RWPE1 (cell line): ENCODE results near the gene ZNF385B.

Experiments used
- CTCF ChIA-PET: fragments of 350-600 bp; sonication (Branson Sonifier 250); formaldehyde crosslinking; extraction: SDS; loops from one replicate; lab custom pipeline; 2021; lab: Yijun Ruan, JAX
- POLR2A ChIA-PET: fragments of 400-600 bp; formaldehyde crosslinking; extraction: SDS; loops from one replicate; lab custom pipeline; 2020; ENCODE audit warnings: antibody characterized with exemption; ENCODE audit not compliant: low non-redundant PET; lab: Yijun Ruan, JAX
- DNase-seq: peaks from one replicate; pipeline ENCODE4 v3.0.0; 2012; ENCODE audit warnings: low spot score
- H3K27ac ChIP-seq: fragments of 450-650 bp; 2 replicates; pipeline ENCODE4 v1.5.1; 2017
- CTCF ChIP-seq: fragments of 450-650 bp; conservative IDR thresholded peaks from 2 replicates; pipeline ENCODE4 v1.5.1; 2017; ENCODE audit warnings: low read depth, mild to moderate bottlenecking

Gene ZNF385B

GRCh38 chr2:179595284-179595683 is 266.1 kb downstream of the ZNF385B start:
- TF ChIP-seq CTCF, result no peak
- ChIA-PET CTCF (interaction anchor here (0.7 kb wide), 1 partner anchor 386 kb away, joined by 3 read pairs; no protein-coding TSS in a partner anchor), POLR2A (no interaction called here)
- DNase-seq, result no peak
- no peak overlapping the region for H3K27ac ChIP-seq

GRCh38 chr2:179594268-179595112 is 266.9 kb downstream of the ZNF385B start:
- no peak overlapping the region for H3K27ac ChIP-seq
- DNase-seq, result no peak
- ChIA-PET CTCF (interaction anchor here (0.7 kb wide), 1 partner anchor 387 kb away, joined by 3 read pairs; no protein-coding TSS in a partner anchor), POLR2A (no interaction called here)
- no peak for TF ChIP-seq CTCF

- no peak overlapping the region for H3K27ac ChIP-seq
- no peak for DNase-seq
- ChIA-PET CTCF (interaction anchor here (0.6 kb wide), 1 partner anchor 719 kb away, joined by 3 read pairs; no protein-coding TSS in a partner anchor), POLR2A (no interaction called here)
- no peak for TF ChIP-seq CTCF
Observed at GRCh38 chr2:179593323-179593722, 268.1 kb downstream of the ZNF385B start.

GRCh38 chr2:179592167-179592936 is 269.1 kb downstream of the ZNF385B start:
- DNase-seq, result no peak
- ChIA-PET CTCF (interaction anchor here (0.6 kb wide), 1 partner anchor 718 kb away, joined by 3 read pairs; no protein-coding TSS in a partner anchor), POLR2A (no interaction called here)
- no peak overlapping the region for H3K27ac ChIP-seq
- no peak for TF ChIP-seq CTCF

- DNase-seq, result no peak
- no peak for TF ChIP-seq CTCF
- ChIA-PET POLR2A (no interaction called here), CTCF (no interaction called here)
- H3K27ac ChIP-seq, result no peak overlapping the region
Observed at GRCh38 chr2:179591690-179592089, 269.7 kb downstream of the ZNF385B start.

GRCh38 chr2:179588486-179589145 is 272.8 kb downstream of the ZNF385B start:
- ChIA-PET CTCF (no interaction called here), POLR2A (no interaction called here)
- DNase-seq, result no peak
- no peak for TF ChIP-seq CTCF
- no peak overlapping the region for H3K27ac ChIP-seq
